WERI-Rb-1 (cell line): ENCODE data around the gene NCF4.

Experiments used
- DNase-seq: peaks from one replicate; pipeline ENCODE4 v3.0.0-alpha.2; 2020
- H3K27ac ChIP-seq: fragments of 250-450 bp; sonication (Bioruptor Pico); 2 replicates; pipeline ENCODE4 v1.5.1; 2020; ENCODE audit warnings: mild to moderate bottlenecking, moderate library complexity
- H3K27me3 ChIP-seq: fragments of 250-450 bp; sonication (Bioruptor Pico); 2 replicates; pipeline ENCODE4 v1.5.1; 2021; ENCODE audit warnings: mild to moderate bottlenecking, low read depth, moderate library complexity; ENCODE audit not compliant: insufficient read depth, severe bottlenecking
- H3K36me3 ChIP-seq: fragments of 250-450 bp; sonication (Bioruptor Pico); 2 replicates; pipeline ENCODE4 v1.5.1; 2020; ENCODE audit warnings: mild to moderate bottlenecking, moderate library complexity
- H3K4me3 ChIP-seq: 2 replicates; pipeline ENCODE4 v1.5.1; 2011; ENCODE audit warnings: low read depth, mild to moderate bottlenecking, control low read depth, low read length
- H3K9me3 ChIP-seq: fragments of 250-450 bp; sonication (Bioruptor Pico); 2 replicates; pipeline ENCODE4 v1.5.1; 2021; ENCODE audit warnings: mild to moderate bottlenecking, moderate library complexity; ENCODE audit not compliant: severe bottlenecking
- TF ChIP-seq, protein P1 (sequence below): IDR thresholded peaks from 2 replicates; pipeline ENCODE4 v1.5.1; 2011; ENCODE audit warnings: low read depth, mild to moderate bottlenecking, control low read depth, inconsistent platforms, low read length

The NCF4 gene

DNA sequence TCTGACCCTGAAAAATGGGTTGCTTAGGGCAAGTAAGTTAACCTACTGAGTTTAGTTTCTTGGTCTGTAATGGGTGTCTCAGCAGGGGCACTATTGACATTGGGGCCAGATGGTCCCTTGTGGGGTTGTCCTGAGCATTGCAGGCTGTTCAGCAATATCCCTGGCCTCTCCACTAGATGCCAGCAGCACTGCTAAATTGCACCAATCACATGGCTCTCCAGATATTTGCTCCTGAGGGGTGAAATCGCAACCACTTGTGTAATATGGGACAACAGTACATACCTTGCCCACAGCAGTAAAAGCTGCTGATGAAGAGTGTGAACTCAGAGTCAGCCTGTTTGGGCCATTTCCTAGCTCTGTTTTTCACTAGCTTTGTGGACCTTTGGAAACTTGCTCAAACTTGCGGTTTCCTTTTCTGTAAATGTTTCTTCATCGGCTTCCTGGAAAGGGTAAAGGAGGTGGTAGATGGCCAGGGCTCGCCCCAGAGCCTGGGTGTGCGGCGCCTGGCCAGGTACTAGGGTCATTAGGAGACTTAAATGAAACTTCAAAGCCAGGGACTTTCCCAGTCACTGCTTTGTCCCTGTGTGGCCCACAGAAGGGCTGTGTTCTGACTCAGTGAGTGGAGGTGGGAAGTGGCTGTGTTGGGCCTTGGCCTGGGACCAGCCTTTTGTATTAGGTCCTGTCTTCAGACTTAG, 13.0 kb downstream of the NCF4 start:
- Histone ChIP-seq H3K4me3 (no peak overlapping the region), H3K27me3 (peaks cover 40% of the 10 kb centered on the region), H3K9me3 (no peaks in the 10 kb centered on the region), H3K36me3 (no peaks in the 10 kb centered on the region), H3K27ac (no peak overlapping the region)
- peak; percentile 59 for DNase-seq
- TF ChIP-seq, protein P1, sequence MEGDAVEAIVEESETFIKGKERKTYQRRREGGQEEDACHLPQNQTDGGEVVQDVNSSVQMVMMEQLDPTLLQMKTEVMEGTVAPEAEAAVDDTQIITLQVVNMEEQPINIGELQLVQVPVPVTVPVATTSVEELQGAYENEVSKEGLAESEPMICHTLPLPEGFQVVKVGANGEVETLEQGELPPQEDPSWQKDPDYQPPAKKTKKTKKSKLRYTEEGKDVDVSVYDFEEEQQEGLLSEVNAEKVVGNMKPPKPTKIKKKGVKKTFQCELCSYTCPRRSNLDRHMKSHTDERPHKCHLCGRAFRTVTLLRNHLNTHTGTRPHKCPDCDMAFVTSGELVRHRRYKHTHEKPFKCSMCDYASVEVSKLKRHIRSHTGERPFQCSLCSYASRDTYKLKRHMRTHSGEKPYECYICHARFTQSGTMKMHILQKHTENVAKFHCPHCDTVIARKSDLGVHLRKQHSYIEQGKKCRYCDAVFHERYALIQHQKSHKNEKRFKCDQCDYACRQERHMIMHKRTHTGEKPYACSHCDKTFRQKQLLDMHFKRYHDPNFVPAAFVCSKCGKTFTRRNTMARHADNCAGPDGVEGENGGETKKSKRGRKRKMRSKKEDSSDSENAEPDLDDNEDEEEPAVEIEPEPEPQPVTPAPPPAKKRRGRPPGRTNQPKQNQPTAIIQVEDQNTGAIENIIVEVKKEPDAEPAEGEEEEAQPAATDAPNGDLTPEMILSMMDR, result peak; percentile 69

- H3K9me3 ChIP-seq, result no peaks in the 10 kb centered on the region
- H3K27me3 ChIP-seq, result peaks cover 42% of the 10 kb centered on the region
- H3K4me3 ChIP-seq, result no peak overlapping the region
- DNase-seq, result no peak
- no peak overlapping the region for H3K27ac ChIP-seq
- TF ChIP-seq, protein P1, result no peak
- no peaks in the 10 kb centered on the region for H3K36me3 ChIP-seq
Observed at GRCh38 chr22:36874309-36874696, 13.5 kb downstream of the NCF4 start.

GRCh38 chr22:36874736-36875135, 13.9 kb downstream of the NCF4 start:
- TF ChIP-seq, protein P1, result no peak
- DNase-seq, result no peak
- H3K36me3 ChIP-seq, result no peaks in the 10 kb centered on the region

GRCh38 chr22:36875741-36876140, 14.9 kb downstream of the NCF4 start:
- peaks cover 6% of the 10 kb centered on the region for H3K9me3 ChIP-seq
- peaks cover 44% of the 10 kb centered on the region for H3K27me3 ChIP-seq
- no peak overlapping the region for H3K27ac ChIP-seq
- DNase-seq, result no peak
- no peak overlapping the region for H3K4me3 ChIP-seq
- H3K36me3 ChIP-seq, result no peaks in the 10 kb centered on the region
- TF ChIP-seq, protein P1, result no peak

More at GRCh38 chr22:36874736-36875135, 13.9 kb downstream of the NCF4 start:
- Histone ChIP-seq H3K27me3 (peaks cover 44% of the 10 kb centered on the region), H3K27ac (no peak overlapping the region), H3K4me3 (no peak overlapping the region), H3K9me3 (peaks cover under 1% of the 10 kb centered on the region)

GRCh38 chr22:36879775-36880174, 19.0 kb downstream of the NCF4 start:
- Histone ChIP-seq H3K27me3 (peaks cover 72% of the 10 kb centered on the region), H3K36me3 (no peaks in the 10 kb centered on the region), H3K9me3 (peaks cover 27% of the 10 kb centered on the region), H3K4me3 (no peak overlapping the region), H3K27ac (no peak overlapping the region)
- TF ChIP-seq, protein P1, result no peak
- no peak for DNase-seq
